Measurements from ENCODE around the gene CAD.
"Not testable (repeated sequence)": the region's sequence is repeated elsewhere in the genome, so short reads cannot be mapped to it uniquely, and the experiment has no call there.

CAD gene

GRCh38 chr2:27261241-27261925 lies 44.2 kb downstream of the CAD start:
- DNase-seq: no peak

GRCh38 chr2:27261926-27262298 lies 44.7 kb downstream of the CAD start:
- no peak for DNase-seq

GRCh38 chr2:27262379-27263286 lies 45.5 kb downstream of the CAD start, which contains the start of gene SLC30A3:
Gene SLC30A3 (minus strand): TSS chr2:27263047. CDS start chr2:27262906, 141 bp downstream.
- peak; percentile 65 for DNase-seq

GRCh38 chr2:27263287-27264252 lies 46.4 kb downstream of the CAD start:
- DNase-seq: no peak

GRCh38 chr2:27264253-27264752 lies 47.1 kb downstream of the CAD start:
- DNase-seq: no peak

GRCh38 chr2:27264753-27265535 lies 47.8 kb downstream of the CAD start:
- DNase-seq: peak; percentile 61

- DNase-seq: no peak
Measured at GRCh38 chr2:27265536-27265870, 48.3 kb downstream of the CAD start.

- not testable (repeated sequence) for DNase-seq
Measured at GRCh38 chr2:27268296-27268695, 51.1 kb downstream of the CAD start.

GRCh38 chr2:27270131-27270530 lies 53.0 kb downstream of the CAD start:
- no peak for DNase-seq

- DNase-seq: no peak
Measured at GRCh38 chr2:27270670-27271069, 53.5 kb downstream of the CAD start.

- no peak for DNase-seq
Measured at GRCh38 chr2:27271631-27272340, 54.6 kb downstream of the CAD start.

GRCh38 chr2:27272537-27273522 lies 55.7 kb downstream of the CAD start:
- not testable (repeated sequence) for DNase-seq

GRCh38 chr2:27275211-27276150 lies 58.3 kb downstream of the CAD start, which contains the start of gene DNAJC5G:
Gene DNAJC5G (plus strand): TSS chr2:27275433. CDS start chr2:27276729, 1,296 bp downstream.
- DNase-seq: no peak

GRCh38 chr2:27278010-27278409 lies 60.8 kb downstream of the CAD start:
- DNase-seq: no peak

- DNase-seq: no peak
Measured at GRCh38 chr2:27280826-27281225, 63.7 kb downstream of the CAD start.

GRCh38 chr2:27281442-27281841 lies 64.3 kb downstream of the CAD start:
- DNase-seq: no peak

- no peak for DNase-seq
Measured at GRCh38 chr2:27281855-27282559, 64.8 kb downstream of the CAD start, which contains the start of gene TRIM54. Gene TRIM54 (plus strand): TSS chr2:27282429. CDS start chr2:27282732, 303 bp downstream.

GRCh38 chr2:27282892-27283291 lies 65.7 kb downstream of the CAD start:
- DNase-seq: no peak
